ENCODE measurements around the gene TAOK1. TPM values are rescaled to one million over a fixed set of nuclear protein-coding genes. Genes with fewer than 3 reads are reported as not detected.

TAOK1 gene
- total and polyA plus RNA-seq, 2 of the 13 experiments (the other 11 are each of a cell fraction or from before 2014, with no cell fraction given): 14.1 to 23.0 TPM

GRCh38 chr17:29593591-29594518 is 203.7 kb downstream of the TAOK1 start (continued):
- TF ChIP-seq, protein P1, sequence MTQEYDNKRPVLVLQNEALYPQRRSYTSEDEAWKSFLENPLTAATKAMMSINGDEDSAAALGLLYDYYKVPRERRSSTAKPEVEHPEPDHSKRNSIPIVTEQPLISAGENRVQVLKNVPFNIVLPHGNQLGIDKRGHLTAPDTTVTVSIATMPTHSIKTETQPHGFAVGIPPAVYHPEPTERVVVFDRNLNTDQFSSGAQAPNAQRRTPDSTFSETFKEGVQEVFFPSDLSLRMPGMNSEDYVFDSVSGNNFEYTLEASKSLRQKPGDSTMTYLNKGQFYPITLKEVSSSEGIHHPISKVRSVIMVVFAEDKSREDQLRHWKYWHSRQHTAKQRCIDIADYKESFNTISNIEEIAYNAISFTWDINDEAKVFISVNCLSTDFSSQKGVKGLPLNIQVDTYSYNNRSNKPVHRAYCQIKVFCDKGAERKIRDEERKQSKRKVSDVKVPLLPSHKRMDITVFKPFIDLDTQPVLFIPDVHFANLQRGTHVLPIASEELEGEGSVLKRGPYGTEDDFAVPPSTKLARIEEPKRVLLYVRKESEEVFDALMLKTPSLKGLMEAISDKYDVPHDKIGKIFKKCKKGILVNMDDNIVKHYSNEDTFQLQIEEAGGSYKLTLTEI (CRISPR knock-in tag; conservative IDR thresholded peaks at IDR 0.05): no peak
- TF ChIP-seq, protein P2, sequence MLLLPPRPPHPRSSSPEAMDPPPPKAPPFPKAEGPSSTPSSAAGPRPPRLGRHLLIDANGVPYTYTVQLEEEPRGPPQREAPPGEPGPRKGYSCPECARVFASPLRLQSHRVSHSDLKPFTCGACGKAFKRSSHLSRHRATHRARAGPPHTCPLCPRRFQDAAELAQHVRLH (CRISPR knock-in tag; IDR thresholded peaks at IDR 0.05; ENCODE audit: borderline replicate concordance, low read depth): no peak
- TF ChIP-seq ZNF142 (CRISPR knock-in tag; IDR thresholded peaks at IDR 0.05) (0 out of 2 replicates have a peak, but pooled peaks have one; percentile 37), ISL2 (CRISPR knock-in tag; IDR thresholded peaks at IDR 0.05) (no peak), FOSL2 (CRISPR knock-in tag; IDR thresholded peaks at IDR 0.05) (peak; percentile 12; the same call in 1 of the 2 replicates), SAP130 (CRISPR knock-in tag; IDR thresholded peaks at IDR 0.05; ENCODE audit: low read depth) (peak; percentile 67; the same call in 1 of the 2 replicates), SCMH1 (CRISPR knock-in tag; IDR thresholded peaks at IDR 0.05; ENCODE audit: borderline replicate concordance) (no peak), ZNF598 (CRISPR knock-in tag; IDR thresholded peaks at IDR 0.05; ENCODE audit: borderline replicate concordance) (no peak; the same call in 1 of the 2 replicates), PCBP1 (IDR thresholded peaks at IDR 0.05; ENCODE audit: borderline replicate concordance, low read depth, low read length) (0 out of 2 replicates have a peak, but pooled peaks have one; percentile 33), ZFP41 (CRISPR knock-in tag; IDR thresholded peaks at IDR 0.05; ENCODE audit: borderline replicate concordance) (no peak), STAG1 (CRISPR knock-in tag; IDR thresholded peaks at IDR 0.05) (peak; percentile 57), PHF5A (CRISPR knock-in tag; IDR thresholded peaks at IDR 0.05; ENCODE audit: low read depth, unreplicated experiment) (no peak), THAP11 (CRISPR knock-in tag; IDR thresholded peaks at IDR 0.05) (peak; percentile 70), ZKSCAN1 (IDR thresholded peaks at IDR 0.05; ENCODE audit: low read length) (no peak), RARA (CRISPR knock-in tag; IDR thresholded peaks at IDR 0.05) (peak; percentile 46; the same call in 1 of the 2 replicates), MXD3 (CRISPR knock-in tag; IDR thresholded peaks at IDR 0.05) (no peak; the same call in 1 of the 2 replicates), HNF4A (CRISPR knock-in tag; IDR thresholded peaks at IDR 0.05) (no peak), CHCHD3 (CRISPR knock-in tag; IDR thresholded peaks at IDR 0.05) (peak; percentile 79; the same call in 1 of the 2 replicates), ZNF451 (CRISPR knock-in tag; IDR thresholded peaks at IDR 0.05) (peak; percentile 23; the same call in 1 of the 2 replicates), TSC22D2 (CRISPR knock-in tag; IDR thresholded peaks at IDR 0.05; ENCODE audit: borderline replicate concordance) (0 out of 2 replicates have a peak, but pooled peaks have one; percentile 47)

All from HepG2 (cell line).